Ovary (tissue), 3 donors: ENCODE results near the gene MDFI.

ENCODE experiments used
- POLR2A ChIP-seq: fragments of 450-650 bp; IDR thresholded peaks from one replicate; pipeline ENCODE4 v1.6.1; 2017; ENCODE audit warnings: antibody characterized with exemption, mild to moderate bottlenecking, moderate library complexity
- TF ChIP-seq, protein P1 (sequence below), 3 donors: fragments of 450-650 bp in 2 of 3; fragments of 200-600 bp in 1 of 3; IDR thresholded peaks; one replicate each; pipeline versions ENCODE4 v1.5.1 to v1.8.0; 2016 to 2022; ENCODE audit warnings: antibody characterized with exemption in 3 of 3, mild to moderate bottlenecking in 1 of 3
- donor health status: DM: no; HTN: no; CAD: no.

DNA sequence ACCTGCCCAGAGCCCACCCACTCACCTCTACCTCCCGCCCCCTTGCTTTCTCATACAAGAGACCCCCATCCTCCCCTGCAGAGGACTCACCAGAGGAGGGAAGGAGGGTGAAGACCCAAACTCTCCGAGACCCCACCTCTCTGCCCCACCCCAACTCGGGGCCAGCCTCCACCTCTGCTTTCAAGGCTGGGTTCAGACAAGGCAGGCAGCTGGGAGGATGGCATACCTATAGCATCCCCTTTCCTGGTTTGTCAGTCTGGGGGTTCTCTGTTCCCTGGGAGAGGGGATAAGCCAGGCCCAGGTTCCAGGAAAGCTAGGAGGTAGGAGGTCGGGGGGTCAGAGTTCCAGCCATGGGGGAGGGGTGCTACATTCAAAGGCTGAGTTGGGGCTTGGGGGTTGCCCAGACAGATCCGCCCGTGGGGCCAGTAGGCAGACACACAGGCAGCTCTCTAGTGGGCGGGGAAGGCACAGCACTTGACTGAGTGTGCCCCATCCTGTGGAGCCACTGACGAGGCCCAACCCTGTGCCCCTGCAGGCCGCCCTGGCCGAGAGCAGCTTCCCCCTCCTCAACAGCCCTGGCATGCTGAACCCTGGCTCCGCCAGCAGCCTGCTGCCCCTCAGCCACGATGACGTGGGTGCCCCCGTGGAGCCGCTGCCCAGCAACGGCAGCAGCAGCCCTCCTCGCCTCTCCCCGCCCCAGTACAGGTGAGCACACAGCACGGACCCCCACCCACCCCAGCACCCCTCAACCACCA lies 40.8 kb upstream of the MDFI start:
- TF ChIP-seq, protein P1, sequence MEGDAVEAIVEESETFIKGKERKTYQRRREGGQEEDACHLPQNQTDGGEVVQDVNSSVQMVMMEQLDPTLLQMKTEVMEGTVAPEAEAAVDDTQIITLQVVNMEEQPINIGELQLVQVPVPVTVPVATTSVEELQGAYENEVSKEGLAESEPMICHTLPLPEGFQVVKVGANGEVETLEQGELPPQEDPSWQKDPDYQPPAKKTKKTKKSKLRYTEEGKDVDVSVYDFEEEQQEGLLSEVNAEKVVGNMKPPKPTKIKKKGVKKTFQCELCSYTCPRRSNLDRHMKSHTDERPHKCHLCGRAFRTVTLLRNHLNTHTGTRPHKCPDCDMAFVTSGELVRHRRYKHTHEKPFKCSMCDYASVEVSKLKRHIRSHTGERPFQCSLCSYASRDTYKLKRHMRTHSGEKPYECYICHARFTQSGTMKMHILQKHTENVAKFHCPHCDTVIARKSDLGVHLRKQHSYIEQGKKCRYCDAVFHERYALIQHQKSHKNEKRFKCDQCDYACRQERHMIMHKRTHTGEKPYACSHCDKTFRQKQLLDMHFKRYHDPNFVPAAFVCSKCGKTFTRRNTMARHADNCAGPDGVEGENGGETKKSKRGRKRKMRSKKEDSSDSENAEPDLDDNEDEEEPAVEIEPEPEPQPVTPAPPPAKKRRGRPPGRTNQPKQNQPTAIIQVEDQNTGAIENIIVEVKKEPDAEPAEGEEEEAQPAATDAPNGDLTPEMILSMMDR (IDR thresholded peaks at IDR 0.05): no peak
- no peak for TF ChIP-seq POLR2A
